Skeletal muscle tissue (tissue), 4 donors: ENCODE measurements around the gene ABCC9. TPM values are rescaled to one million over a fixed set of nuclear protein-coding genes. Genes with fewer than 3 reads are reported as not detected.
A peak's percentile ranks its signal among the peaks of the same experiment; 100 is the strongest.

ENCODE experiments used
- H3K27ac ChIP-seq: one replicate; pipeline ENCODE4 v1.7.0; 2013; ENCODE audit warnings: mild to moderate bottlenecking, low read depth, low read length, inconsistent platforms
- H3K27me3 ChIP-seq, 3 donors: one replicate each; pipeline ENCODE4 v1.7.0; 2013; ENCODE audit warnings: low read length in 3 of 3; ENCODE audit not compliant: control insufficient read depth in 3 of 3, insufficient read depth in 3 of 3
- H3K36me3 ChIP-seq, 3 donors: one replicate each; pipeline ENCODE4 v1.7.0; 2013; ENCODE audit warnings: low read length in 3 of 3; ENCODE audit not compliant: control insufficient read depth in 3 of 3, insufficient read depth in 3 of 3
- H3K4me1 ChIP-seq, 3 donors: one replicate each; pipeline ENCODE4 v1.7.0; 2013; ENCODE audit warnings: low read length in 3 of 3, mild to moderate bottlenecking in 3 of 3; ENCODE audit not compliant: control insufficient read depth in 3 of 3, insufficient read depth in 3 of 3
- H3K4me3 ChIP-seq, 3 donors: one replicate each; pipeline ENCODE4 v1.7.0; 2013; ENCODE audit warnings: low read length in 3 of 3
- H3K9ac ChIP-seq, 3 donors: one replicate each; pipeline ENCODE4 v1.7.0; 2013; ENCODE audit warnings: low read length in 3 of 3, mild to moderate bottlenecking in 3 of 3, moderate library complexity in 2 of 3, low read depth in 1 of 3
- H3K9me3 ChIP-seq, 3 donors: one replicate each; pipeline ENCODE4 v1.7.0; 2013; ENCODE audit warnings: low read length in 3 of 3; ENCODE audit not compliant: control insufficient read depth in 3 of 3
- total RNA-seq: library from RNA; depleted of rRNA; stranded (reverse); fragments of >200 nt; gene quantifications from one replicate; pipeline ENCODE4 v1.2.3, GENCODE V29; 2014
- donor health status: Osteomylitis.

ABCC9 gene
- total RNA-seq, 1 donor from 2014 or later, result 111 TPM

GRCh38 chr12:21828136-21828775, 113.0 kb downstream of the ABCC9 start:
- H3K36me3 ChIP-seq, result peaks cover 3 to 29% (median 18%) of the 10 kb centered on the region in 3 donors
- no peaks in the 10 kb centered on the region for H3K9me3 ChIP-seq
- H3K9ac ChIP-seq, result no peak overlapping the region
- peak overlapping the region; percentile 33 for H3K27ac ChIP-seq
- no peaks in the 10 kb centered on the region for H3K27me3 ChIP-seq
- peaks cover 0 to 14% (median 4%) of the 10 kb centered on the region in 3 donors for H3K4me1 ChIP-seq
- H3K4me3 ChIP-seq, result no peak overlapping the region

DNA sequence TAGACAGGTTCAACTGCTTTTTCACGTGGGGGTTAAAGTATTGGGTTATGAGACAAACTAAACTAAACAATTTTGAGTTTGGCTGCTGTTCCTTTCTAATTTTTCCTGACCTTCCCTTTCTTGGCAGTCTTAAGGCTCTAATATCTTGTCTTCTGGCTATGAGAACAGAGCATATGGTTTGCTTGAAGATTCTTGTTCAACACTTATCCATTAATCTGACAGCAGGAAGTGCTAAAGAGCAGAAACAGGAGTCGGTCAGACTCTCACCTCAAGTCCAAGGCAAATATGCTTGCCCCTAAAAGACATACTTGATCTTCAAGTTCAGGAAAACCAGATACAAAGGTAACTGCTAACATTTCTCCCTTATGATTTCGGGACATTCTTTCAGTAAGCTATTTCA, 114.1 kb downstream of the ABCC9 start:
- Histone ChIP-seq H3K27me3 (no peaks in the 10 kb centered on the region), H3K4me1 (peaks cover 0 to 19% (median 6%) of the 10 kb centered on the region in 3 donors), H3K4me3 (no peak overlapping the region), H3K36me3 (peaks cover 3 to 29% (median 18%) of the 10 kb centered on the region in 3 donors), H3K27ac (no peak overlapping the region), H3K9me3 (no peaks in the 10 kb centered on the region), H3K9ac (no peak overlapping the region)

GRCh38 chr12:21826618-21826910, 114.7 kb downstream of the ABCC9 start:
- Histone ChIP-seq H3K4me1 (peaks cover 0 to 19% (median 5%) of the 10 kb centered on the region in 3 donors), H3K27ac (no peak overlapping the region), H3K9ac (no peak overlapping the region), H3K36me3 (peaks cover 1 to 28% (median 18%) of the 10 kb centered on the region in 3 donors), H3K27me3 (no peaks in the 10 kb centered on the region), H3K9me3 (no peaks in the 10 kb centered on the region), H3K4me3 (no peak overlapping the region)

DNA sequence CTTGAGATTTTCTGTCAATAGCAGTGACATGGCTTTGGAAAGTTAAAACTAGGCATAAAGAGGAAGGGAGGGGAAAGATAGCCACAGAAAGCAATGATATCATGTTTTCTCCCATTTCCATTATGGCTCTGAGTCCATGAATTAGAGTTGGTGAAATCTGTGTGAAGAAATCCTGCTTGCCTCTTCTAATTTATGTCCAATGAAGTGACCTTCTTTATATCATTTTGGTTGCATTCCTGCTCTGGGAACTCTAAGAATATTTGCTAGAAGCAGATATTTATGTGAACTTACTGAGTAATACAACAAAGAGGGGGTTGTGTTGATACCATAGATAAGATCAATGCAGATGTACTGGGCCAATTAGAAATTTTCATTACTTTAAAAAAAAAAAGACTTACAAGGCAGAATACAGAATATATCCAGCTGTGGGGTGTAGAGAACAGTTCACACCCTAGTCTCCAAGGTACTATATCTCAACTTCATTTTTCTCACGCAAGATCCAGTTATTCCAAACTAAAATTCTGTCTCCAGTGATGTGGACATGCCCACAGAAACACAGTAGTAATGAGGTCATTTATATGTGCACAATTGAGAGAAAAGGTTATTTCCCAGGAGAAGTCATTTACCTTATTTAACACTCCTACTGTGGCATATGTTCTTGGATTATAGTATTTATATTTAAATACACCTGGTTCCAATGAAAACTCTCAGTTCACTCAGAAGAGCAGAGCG, 115.2 kb downstream of the ABCC9 start:
- no peaks in the 10 kb centered on the region for H3K9me3 ChIP-seq
- H3K27ac ChIP-seq, result no peak overlapping the region
- peaks cover 0 to 15% (median 4%) of the 10 kb centered on the region in 3 donors for H3K4me1 ChIP-seq
- H3K27me3 ChIP-seq, result no peaks in the 10 kb centered on the region
- no peak overlapping the region for H3K9ac ChIP-seq
- H3K36me3 ChIP-seq, result peaks cover 0 to 25% (median 14%) of the 10 kb centered on the region in 3 donors
- H3K4me3 ChIP-seq, result no peak overlapping the region

- peaks cover 0 to 24% (median 12%) of the 10 kb centered on the region in 3 donors for H3K36me3 ChIP-seq
- H3K9ac ChIP-seq, result peak overlapping the region in 1 of 3 donors; percentile 1
- H3K4me1 ChIP-seq, result peaks cover 4 to 19% (median 8%) of the 10 kb centered on the region in 3 donors
- peak overlapping the region; percentile 1 for H3K27ac ChIP-seq
- no peaks in the 10 kb centered on the region for H3K9me3 ChIP-seq
- peak overlapping the region in 1 of 3 donors; percentile 19 for H3K4me3 ChIP-seq
- H3K27me3 ChIP-seq, result no peaks in the 10 kb centered on the region
Observed at GRCh38 chr12:21823581-21823980, 117.6 kb downstream of the ABCC9 start.

GRCh38 chr12:21819678-21820077, 121.5 kb downstream of the ABCC9 start:
- peaks cover 5 to 14% (median 10%) of the 10 kb centered on the region in 3 donors for H3K4me1 ChIP-seq
- H3K27ac ChIP-seq, result no peak overlapping the region
- H3K27me3 ChIP-seq, result no peaks in the 10 kb centered on the region
- H3K9ac ChIP-seq, result no peak overlapping the region
- H3K9me3 ChIP-seq, result no peaks in the 10 kb centered on the region
- H3K4me3 ChIP-seq, result no peak overlapping the region
- peaks cover 0 to 5% (median 4%) of the 10 kb centered on the region in 3 donors for H3K36me3 ChIP-seq

DNA sequence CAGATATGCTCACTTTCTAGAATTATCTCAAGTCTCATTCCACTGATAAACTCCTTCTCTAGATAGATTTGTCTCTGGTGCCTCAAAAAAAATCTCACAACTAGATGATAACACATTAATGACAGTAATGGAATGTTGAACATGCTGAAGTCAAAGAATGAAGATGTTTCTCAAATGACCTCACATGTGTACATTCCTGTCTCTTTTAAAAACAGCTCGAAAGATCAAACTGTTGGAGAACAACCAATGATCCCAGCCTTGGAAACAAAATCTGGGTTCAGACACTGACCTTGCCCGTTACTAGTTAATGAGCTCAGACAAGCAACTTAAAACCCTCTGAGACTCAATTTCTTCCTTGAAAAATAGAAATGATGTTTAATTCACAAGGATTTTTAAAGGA, 122.0 kb downstream of the ABCC9 start:
- no peak overlapping the region for H3K9ac ChIP-seq
- peaks cover 5 to 14% (median 10%) of the 10 kb centered on the region in 3 donors for H3K4me1 ChIP-seq
- H3K27ac ChIP-seq, result peak overlapping the region; percentile 14
- no peaks in the 10 kb centered on the region for H3K9me3 ChIP-seq
- H3K4me3 ChIP-seq, result no peak overlapping the region
- H3K36me3 ChIP-seq, result peaks cover 0 to 8% (median 5%) of the 10 kb centered on the region in 3 donors
- H3K27me3 ChIP-seq, result no peaks in the 10 kb centered on the region

DNA sequence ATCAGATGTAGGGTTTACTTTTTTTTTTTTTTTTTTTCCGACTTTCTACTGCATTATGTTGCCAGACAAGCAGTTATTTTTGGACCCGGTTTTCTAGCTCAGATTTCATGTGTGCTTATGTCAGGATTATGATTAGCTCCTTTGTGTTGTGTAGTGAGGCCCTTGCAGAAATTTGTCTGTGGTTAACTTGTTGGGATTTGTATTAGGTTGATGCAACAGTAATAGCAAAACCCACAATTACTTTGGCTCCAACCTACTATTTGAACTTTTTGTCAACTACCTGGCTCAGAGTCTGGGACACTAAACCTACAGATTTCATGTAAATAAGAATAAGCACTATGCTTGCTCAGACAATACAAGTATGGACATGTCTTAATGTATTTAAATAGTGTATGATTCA, 122.6 kb downstream of the ABCC9 start:
- Histone ChIP-seq H3K36me3 (peaks cover 0 to 15% (median 5%) of the 10 kb centered on the region in 3 donors), H3K9me3 (no peaks in the 10 kb centered on the region), H3K27me3 (no peaks in the 10 kb centered on the region), H3K27ac (peak overlapping the region; percentile 14), H3K4me1 (peaks cover 5 to 13% (median 10%) of the 10 kb centered on the region in 3 donors), H3K9ac (no peak overlapping the region), H3K4me3 (no peak overlapping the region)

GRCh38 chr12:21815306-21816062, 125.7 kb downstream of the ABCC9 start:
- Histone ChIP-seq H3K36me3 (peaks cover 0 to 28% (median 14%) of the 10 kb centered on the region in 3 donors), H3K27ac (no peak overlapping the region)

More at GRCh38 chr12:21815306-21816062, 125.7 kb downstream of the ABCC9 start:
- H3K27me3 ChIP-seq, result no peaks in the 10 kb centered on the region
- H3K9ac ChIP-seq, result no peak overlapping the region
- peaks cover under 1 to 10% (median 3%) of the 10 kb centered on the region in 3 donors for H3K4me1 ChIP-seq
- H3K9me3 ChIP-seq, result no peaks in the 10 kb centered on the region
- no peak overlapping the region for H3K4me3 ChIP-seq
